Kidney (tissue), 14 donors: ENCODE measurements around the gene POLR2L. TPM values are rescaled to one million over a fixed set of nuclear protein-coding genes. Genes with fewer than 3 reads are reported as not detected.

Experiments
- DNase-seq, 5 donors: peaks; one replicate each; pipeline ENCODE4 v3.0.0-alpha.2; 2013 to 2020
- FAIRE-seq: peaks from 2 replicates; lab custom pipeline; 2012; peaks lifted over from hg19 to GRCh38; lab: Jason Lieb, UNC
- H3K27ac ChIP-seq, 2 donors: one replicate each; pipeline ENCODE4 v1.7.0; 2013; ENCODE audit warnings: low read depth in 2 of 2, low read length in 2 of 2, inconsistent platforms in 1 of 2
- H3K27me3 ChIP-seq: one replicate; pipeline ENCODE4 v1.7.1; 2013; ENCODE audit warnings: low read length, inconsistent platforms; ENCODE audit not compliant: control insufficient read depth, insufficient read depth
- H3K36me3 ChIP-seq, 3 donors: one replicate each; pipeline versions ENCODE4 v1.7.0 to v1.7.1; 2013; ENCODE audit warnings: low read length in 3 of 3, control low read depth in 1 of 3, inconsistent platforms in 1 of 3; ENCODE audit not compliant: insufficient read depth in 3 of 3, control insufficient read depth in 2 of 3
- H3K4me1 ChIP-seq, 3 donors: one replicate each; pipeline versions ENCODE4 v1.7.0 to v1.7.1; 2013; ENCODE audit warnings: low read length in 3 of 3, inconsistent platforms in 1 of 3, low read depth in 1 of 3; ENCODE audit not compliant: control insufficient read depth in 2 of 3, insufficient read depth in 2 of 3
- H3K4me3 ChIP-seq, 3 donors: one replicate each; pipeline versions ENCODE4 v1.7.0 to v1.8.1; 2013; ENCODE audit warnings: low read length in 3 of 3, control low read depth in 1 of 3, inconsistent platforms in 1 of 3
- H3K9ac ChIP-seq, 3 donors: one replicate each; pipeline versions ENCODE4 v1.7.0 to v1.7.1; 2013; ENCODE audit warnings: low read length in 3 of 3, control low read depth in 1 of 3, inconsistent platforms in 1 of 3
- H3K9me3 ChIP-seq, 3 donors: one replicate each; pipeline versions ENCODE4 v1.7.0 to v1.7.1; 2013; ENCODE audit warnings: low read length in 3 of 3, control low read depth in 1 of 3, inconsistent platforms in 1 of 3; ENCODE audit not compliant: control insufficient read depth in 2 of 3, insufficient read depth in 1 of 3
- intact Hi-C: fragments of 100-400 bp; cut with DNase I; formaldehyde crosslinking; loops from one replicate; pipeline ENCODE4 v1.11.1; 2022
- polyA plus RNA-seq: library from polyadenylated mRNA; stranded (reverse); fragments of 350-450 nt; fragmentation: Illumina TruSeq; extraction: RNeasy Lipid Tissue Mini Kit (QIAGEN cat#74804); gene quantifications from one replicate; pipeline ENCODE4 v1.2.3, GENCODE V29; 2014; ENCODE audit warnings: low read depth, low replicate concordance; ENCODE audit not compliant: insufficient read depth
- total RNA-seq: library from RNA; stranded (reverse); fragmentation: NEBNext Ultra II Directional; extraction: Animal tissue kit (Norgen Biotek cat#: 25700); gene quantifications from one replicate; pipeline ENCODE4 v1.2.1, GENCODE V29; 2021
- TF ChIP-seq, protein P1 (sequence below): IDR thresholded peaks from 3 replicates; pipeline ENCODE4 v1.5.1; 2012; ENCODE audit warnings: mild to moderate bottlenecking, moderate library complexity, borderline replicate concordance; ENCODE audit not compliant: insufficient read depth; ENCODE audit errors: extremely low read depth
- donor health status: control.
- donor health status: control.
- donor health status: control.
- donor health status: control.
- donor health status: control.
- donor health status: DM: yes; HTN: yes; CAD: no.
- donor health status: Normal renal cell carcinoma (clear cell type).

POLR2L gene
- total and polyA plus RNA-seq, 2 donors from 2014 or later = 107 to 376 TPM

- no peak overlapping the region for H3K27ac ChIP-seq
- FAIRE-seq = no peak
- H3K27me3 ChIP-seq = no peaks in the 10 kb centered on the region
- H3K36me3 ChIP-seq = peaks cover 0 to 34% (median 10%) of the 10 kb centered on the region in 3 donors
- no peak overlapping the region for H3K4me3 ChIP-seq
- no peaks in the 10 kb centered on the region for H3K9me3 ChIP-seq
- DNase-seq = no peak
- intact Hi-C loops = no loop called here
- TF ChIP-seq, protein P1, sequence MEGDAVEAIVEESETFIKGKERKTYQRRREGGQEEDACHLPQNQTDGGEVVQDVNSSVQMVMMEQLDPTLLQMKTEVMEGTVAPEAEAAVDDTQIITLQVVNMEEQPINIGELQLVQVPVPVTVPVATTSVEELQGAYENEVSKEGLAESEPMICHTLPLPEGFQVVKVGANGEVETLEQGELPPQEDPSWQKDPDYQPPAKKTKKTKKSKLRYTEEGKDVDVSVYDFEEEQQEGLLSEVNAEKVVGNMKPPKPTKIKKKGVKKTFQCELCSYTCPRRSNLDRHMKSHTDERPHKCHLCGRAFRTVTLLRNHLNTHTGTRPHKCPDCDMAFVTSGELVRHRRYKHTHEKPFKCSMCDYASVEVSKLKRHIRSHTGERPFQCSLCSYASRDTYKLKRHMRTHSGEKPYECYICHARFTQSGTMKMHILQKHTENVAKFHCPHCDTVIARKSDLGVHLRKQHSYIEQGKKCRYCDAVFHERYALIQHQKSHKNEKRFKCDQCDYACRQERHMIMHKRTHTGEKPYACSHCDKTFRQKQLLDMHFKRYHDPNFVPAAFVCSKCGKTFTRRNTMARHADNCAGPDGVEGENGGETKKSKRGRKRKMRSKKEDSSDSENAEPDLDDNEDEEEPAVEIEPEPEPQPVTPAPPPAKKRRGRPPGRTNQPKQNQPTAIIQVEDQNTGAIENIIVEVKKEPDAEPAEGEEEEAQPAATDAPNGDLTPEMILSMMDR = no peak
- peaks cover 0 to 36% (median 12%) of the 10 kb centered on the region in 3 donors for H3K4me1 ChIP-seq
- no peak overlapping the region for H3K9ac ChIP-seq
Observed at GRCh38 chr11:837990-838307, 4.4 kb downstream of the POLR2L start.

GRCh38 chr11:837189-837989, 4.9 kb downstream of the POLR2L start:
- Histone ChIP-seq H3K36me3 (peaks cover 0 to 34% (median 10%) of the 10 kb centered on the region in 3 donors), H3K27ac (no peak overlapping the region)
- no peak for FAIRE-seq

DNA sequence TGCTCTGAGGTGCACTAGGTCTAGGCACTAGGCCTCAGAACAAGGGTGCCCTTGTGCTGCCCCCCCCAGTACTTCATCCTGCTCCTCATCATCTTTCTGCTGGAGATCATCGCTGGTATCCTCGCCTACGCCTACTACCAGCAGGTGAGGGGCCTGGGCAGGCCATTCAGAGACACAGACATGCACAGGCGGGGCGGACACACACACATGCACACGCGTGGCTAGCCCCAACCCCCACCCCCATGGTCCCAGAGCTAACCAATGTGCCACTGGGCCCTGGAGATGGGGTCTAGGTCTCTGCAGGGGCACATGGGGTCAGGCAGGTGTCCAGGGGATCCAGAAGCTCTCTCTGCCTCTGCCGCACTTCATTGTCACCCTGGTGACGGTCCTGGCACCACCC, 5.6 kb downstream of the POLR2L start:
- Histone ChIP-seq H3K27me3 (no peaks in the 10 kb centered on the region), H3K4me1 (peaks cover 0 to 43% (median 12%) of the 10 kb centered on the region in 3 donors), H3K27ac (no peak overlapping the region), H3K9ac (no peak overlapping the region), H3K36me3 (peaks cover 0 to 34% (median 10%) of the 10 kb centered on the region in 3 donors), H3K9me3 (no peaks in the 10 kb centered on the region), H3K4me3 (no peak overlapping the region)
- FAIRE-seq (no peak), DNase-seq (no peak)
- TF ChIP-seq, protein P1 = no peak
- intact Hi-C loops = no loop called here

More at GRCh38 chr11:837189-837989, 4.9 kb downstream of the POLR2L start:
- no peak for DNase-seq
- intact Hi-C loops = no loop called here
- Histone ChIP-seq H3K27me3 (no peaks in the 10 kb centered on the region), H3K4me1 (peaks cover 0 to 37% (median 12%) of the 10 kb centered on the region in 3 donors), H3K4me3 (no peak overlapping the region), H3K9me3 (no peaks in the 10 kb centered on the region), H3K9ac (no peak overlapping the region)
- TF ChIP-seq, protein P1 = no peak
